GM19463 (cell line): ENCODE data around the gene ACAN.

Experiments
- ATAC-seq: cut with Tn5 transposase; IDR thresholded peaks from one replicate; pipeline ENCODE4 v1.9.1; 2021; ENCODE audit warnings: mild to moderate bottlenecking, moderate library complexity; ENCODE audit not compliant: unreplicated experiment

ACAN gene

DNA sequence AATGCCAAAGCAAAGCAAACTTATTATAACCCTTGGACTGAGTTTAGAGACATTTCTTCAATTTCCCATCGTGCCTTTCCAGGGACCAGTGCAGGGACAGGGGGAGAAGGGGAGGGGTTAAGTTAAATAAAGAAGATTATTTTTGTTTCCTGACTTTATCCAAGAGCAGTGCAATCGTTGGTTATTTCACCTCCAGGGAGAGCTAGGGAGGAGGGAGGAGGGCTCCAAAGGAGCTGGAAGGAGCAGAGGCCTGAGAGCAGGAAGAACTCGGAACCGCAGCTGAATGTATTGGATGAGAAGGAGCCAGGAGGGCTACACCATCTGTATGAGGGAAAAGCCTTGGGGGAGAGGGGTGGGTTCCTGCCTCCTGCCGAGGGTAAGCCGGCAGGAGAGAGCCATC lies 71.4 kb downstream of the ACAN start:
- ATAC-seq = no peak

DNA sequence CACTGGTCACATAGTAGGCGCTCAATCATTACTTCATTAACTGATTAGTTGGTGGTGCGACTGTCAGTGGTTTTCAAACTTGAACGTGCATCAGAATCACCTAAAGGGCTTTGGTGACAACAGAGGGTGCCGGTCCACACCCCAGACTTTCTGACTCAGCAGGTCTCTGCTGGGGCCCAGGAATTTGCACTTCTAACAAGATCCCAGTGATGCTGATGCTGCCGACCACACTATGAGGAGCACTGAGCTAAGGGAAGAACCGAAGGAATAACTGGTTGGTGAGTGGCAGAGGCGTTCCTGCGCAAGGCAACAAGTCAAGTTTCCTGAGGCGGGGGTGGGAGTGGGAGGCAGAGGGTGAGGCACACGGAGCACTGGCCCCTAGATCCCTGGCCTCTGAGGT lies 73.3 kb downstream of the ACAN start:
- ATAC-seq = no peak

DNA sequence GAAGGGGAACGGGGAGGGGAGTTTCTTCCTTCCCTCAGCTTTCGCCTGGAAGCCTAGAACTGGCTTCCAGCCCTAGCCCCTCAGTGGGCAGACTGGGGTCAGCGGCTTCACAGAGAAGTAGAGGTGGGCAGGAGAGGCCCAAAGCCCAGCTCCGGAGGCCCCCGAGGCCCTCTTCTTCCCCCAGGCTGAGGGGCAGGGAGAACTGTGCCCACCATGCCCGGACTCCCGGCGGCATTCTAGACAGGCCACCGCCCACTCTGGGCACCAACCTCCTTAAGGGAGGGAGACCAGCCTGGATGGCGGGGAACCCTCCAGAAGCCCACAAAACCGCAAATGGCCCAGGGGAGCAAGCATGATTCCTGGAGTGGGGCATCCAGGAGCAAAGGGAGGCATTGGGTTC lies 74.2 kb downstream of the ACAN start:
- ATAC-seq = no peak

DNA sequence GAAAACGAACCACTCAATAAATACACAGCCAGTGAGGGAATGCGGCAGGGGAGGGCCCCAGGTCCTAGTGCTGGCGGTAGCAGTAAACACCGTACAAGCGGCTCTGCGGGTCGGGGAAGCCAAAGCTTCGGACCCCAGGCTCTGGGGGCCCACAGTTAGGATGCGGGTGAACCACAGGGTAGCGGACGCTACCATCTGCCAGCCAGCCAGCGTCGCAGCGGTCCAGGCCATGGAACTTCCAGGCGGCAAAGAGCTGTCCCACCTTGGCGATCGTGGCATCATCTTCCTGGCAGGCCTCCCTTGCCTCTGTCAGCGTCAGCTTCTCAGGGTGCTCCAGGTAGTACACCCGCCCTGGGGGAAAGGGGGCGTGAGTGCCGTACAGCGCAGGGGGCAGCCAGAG lies 74.7 kb downstream of the ACAN start:
- no peak for ATAC-seq

DNA sequence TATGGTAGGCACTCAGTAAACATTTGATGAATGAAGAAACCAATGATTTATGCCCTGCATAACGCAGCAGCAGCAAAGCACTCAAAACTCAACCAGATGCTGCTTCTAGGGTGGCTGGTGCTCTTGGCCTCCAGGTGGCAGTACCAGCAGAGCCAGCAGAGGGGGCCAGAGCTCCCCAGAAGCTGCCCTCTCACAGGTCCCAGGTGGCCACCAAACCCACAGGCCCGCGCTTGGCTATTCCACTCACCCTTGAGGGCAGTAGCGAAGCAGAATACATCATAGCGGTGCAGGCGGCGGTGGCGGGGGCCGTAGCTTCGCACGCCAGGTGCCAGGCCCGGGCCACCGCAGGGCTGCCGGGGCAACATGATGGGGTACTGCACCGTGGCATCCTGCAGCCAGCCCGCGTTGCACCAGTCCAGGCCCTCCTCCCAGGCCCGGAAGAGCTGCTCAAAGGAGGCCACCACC lies 75.5 kb downstream of the ACAN start:
- ATAC-seq = no peak

DNA sequence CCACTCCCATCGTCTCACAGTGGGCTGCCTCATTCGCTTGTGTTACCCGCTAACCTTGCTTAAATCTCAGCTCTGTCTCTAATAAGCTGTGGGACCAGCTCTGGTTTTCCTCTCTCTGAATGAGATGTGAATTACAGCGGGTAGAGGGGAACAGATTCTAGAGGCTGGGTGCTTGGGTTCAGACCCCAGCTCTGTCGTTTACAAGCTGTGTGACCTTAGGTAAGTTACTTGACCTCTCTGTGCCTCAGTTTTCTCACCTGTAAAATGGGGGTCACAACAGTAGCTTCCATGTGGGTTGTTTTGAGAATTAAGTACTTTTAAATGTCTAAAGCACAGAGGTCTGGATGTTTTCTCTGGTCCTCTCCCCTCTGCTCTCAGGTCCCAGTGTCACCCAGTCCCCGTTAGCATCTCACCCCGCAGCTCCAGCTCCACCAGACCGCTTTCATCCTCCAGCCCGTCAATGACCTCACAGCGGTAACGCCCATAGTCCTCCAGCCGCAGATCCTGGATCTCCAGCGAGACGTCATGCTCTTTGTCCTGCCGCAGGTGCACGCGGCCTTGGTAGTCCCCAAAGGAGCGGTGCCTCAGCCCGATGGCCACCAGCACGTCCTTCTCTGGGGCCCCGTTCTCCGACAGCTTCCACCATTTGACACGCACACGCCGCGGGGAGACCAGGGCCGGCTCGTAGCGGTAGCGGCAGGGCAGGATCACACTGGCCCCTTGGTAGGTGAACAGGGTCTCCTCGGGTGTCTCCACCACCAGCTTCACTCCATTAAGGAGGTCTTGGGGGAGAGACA lies 77.9 kb downstream of the ACAN start:
- no peak for ATAC-seq

DNA sequence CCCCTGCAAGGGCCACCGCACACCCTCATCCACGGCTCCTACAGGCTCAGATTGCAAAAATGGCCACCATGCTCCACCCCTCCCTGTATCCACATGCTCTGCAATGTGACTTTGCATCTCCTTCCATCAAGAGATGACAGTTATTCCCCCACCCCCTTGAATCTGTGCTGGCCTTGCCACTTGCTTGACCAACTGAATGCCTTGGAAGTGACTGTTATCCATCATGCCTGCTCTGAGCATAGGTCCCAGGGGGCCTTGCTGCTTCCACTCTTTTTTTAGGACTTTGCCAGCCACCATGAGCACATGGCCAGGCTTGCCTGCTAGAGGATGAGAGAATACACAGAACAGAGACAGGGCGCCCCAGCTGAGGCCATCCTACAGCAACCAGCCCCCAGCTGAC lies 78.5 kb downstream of the ACAN start:
- ATAC-seq = no peak

DNA sequence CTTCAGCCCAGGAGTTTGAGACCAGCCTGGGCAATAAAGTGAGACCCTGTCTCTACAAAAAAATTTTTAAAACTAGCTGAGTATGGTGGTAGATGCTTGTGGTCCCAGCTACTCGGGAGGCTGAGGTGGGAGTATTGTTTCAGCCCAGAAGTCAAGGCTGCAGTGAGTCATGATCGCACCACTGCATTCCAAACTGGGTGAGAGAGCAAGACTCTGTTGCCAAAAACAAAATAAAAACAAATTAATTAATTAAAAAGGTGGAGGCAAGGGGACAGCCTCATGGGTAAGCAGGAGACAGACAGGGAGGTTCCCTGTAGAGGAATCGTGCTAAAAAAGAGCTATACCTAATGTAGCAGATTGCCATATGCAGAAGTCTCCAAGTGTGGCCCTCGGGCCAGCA lies 79.5 kb downstream of the ACAN start:
- no peak for ATAC-seq

DNA sequence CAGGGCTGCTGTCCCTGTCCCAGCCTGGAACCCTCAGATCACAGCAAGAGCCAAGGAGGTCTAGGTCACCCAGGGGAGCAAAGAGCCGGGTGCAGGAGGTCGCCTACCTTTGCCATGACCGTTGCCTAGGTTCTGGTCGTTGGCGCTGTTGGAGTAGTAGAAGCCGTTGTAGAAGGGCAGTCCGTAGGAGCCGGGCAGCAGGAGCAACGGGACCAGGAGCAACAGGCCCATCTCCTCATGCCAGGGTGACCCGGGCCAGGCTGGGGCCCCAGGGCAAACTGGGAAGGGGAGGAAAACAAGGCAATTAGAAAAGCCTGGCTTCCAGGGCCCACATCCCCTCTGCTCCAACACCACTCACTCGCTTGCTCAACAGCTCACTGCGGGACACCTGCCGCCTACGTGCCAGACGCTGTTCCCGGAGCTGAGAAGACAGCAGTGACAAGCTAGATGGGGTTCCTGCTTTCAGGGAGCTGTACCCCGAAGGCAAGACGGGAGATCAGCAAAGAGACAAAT lies 83.9 kb downstream of the ACAN start:
- no peak for ATAC-seq

DNA sequence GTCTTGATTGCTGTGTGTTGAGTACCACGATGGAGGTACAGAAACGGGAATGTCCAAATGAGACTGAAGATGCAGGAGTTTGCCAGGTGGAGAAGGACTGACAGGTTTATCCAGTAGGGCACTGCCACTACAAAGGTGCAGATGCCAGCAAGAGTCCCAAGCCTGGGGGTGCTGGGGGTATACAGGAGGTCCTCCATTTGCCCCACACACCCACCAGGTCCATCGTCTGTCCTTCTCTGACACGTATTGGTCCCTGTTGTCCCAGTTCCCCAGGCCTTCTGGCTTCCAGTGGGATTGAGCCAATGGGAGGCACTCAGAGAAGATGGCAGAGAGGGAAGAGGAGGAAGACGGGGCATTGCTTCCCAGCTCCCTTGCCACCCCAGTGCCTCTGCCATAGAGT lies 85.5 kb downstream of the ACAN start:
- no peak for ATAC-seq

DNA sequence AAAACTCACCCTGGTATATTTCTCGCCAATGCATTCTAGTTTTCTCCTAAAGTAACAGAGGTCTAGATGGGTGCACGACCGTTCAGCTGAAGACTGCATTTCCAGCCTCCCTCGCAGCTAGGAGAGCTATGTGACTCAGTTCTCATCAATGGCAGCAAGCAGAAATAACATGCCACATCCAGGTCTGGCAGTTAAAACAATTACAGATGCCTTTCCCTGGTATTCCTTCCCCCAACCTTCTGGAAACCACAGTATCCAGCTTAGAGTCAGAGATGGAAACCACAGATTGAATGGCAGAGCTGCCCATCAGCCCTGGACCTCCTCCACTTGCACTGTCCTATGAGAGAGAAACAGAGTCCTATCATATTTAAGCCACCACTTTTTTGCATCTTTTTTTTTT lies 87.3 kb downstream of the ACAN start:
- ATAC-seq = no peak

DNA sequence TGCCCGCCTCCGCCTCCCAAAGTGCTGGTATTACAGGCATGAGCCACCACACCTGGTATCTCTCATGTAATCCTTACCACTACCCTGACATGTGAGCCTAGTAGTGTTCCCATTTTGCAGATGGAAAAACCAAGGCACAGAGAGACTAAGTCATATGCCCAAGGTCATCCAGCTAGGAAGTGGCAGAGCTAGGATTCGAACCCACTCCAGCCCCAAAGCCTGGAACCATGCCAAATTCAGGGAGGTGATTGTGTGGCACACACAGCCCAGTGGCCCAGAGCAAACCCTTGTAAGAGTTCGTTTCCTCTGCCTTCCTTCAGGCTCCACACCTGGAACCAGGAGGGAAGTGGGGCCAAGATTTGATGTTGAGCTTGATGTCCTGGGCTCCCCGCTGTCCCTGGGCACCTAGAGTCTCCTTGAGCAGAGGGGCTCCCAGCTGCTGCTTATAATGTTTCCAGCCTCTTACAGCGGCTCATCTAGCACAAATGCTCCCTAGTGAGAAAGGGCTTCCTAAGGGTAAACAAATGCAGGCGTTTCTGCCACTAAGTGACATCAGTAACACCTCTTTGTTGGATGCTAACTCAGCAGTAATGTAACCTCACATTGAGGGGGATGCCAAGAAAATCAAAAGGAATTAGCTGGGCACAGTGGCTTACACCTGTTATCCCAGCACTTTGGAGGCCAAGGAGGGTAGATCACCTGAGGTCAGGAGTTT lies 88.5 kb downstream of the ACAN start:
- no peak for ATAC-seq

DNA sequence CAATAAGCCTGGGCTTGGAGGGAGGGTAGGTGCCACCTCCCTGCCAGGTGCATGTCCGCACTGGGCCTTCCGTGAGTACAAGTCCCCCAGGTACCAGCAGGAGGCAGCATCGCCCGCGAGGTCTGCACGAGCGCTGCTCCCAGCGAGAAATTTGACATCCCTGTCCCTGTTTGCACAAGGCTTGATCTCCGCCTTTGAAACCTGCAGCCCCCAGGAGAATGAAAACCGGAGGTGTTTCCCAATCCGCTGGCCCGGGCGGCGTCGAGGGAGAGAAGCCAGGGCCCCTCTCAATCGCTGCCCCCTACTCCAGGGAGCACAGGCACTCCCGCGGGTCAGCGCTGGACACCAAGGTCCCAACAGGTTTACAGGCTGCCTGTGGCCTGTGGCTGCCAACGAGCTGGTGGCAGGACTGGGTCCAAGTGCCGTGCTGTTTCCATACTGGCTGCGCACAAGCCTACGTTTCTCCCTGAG lies 91.1 kb downstream of the ACAN start:
- ATAC-seq = no peak

DNA sequence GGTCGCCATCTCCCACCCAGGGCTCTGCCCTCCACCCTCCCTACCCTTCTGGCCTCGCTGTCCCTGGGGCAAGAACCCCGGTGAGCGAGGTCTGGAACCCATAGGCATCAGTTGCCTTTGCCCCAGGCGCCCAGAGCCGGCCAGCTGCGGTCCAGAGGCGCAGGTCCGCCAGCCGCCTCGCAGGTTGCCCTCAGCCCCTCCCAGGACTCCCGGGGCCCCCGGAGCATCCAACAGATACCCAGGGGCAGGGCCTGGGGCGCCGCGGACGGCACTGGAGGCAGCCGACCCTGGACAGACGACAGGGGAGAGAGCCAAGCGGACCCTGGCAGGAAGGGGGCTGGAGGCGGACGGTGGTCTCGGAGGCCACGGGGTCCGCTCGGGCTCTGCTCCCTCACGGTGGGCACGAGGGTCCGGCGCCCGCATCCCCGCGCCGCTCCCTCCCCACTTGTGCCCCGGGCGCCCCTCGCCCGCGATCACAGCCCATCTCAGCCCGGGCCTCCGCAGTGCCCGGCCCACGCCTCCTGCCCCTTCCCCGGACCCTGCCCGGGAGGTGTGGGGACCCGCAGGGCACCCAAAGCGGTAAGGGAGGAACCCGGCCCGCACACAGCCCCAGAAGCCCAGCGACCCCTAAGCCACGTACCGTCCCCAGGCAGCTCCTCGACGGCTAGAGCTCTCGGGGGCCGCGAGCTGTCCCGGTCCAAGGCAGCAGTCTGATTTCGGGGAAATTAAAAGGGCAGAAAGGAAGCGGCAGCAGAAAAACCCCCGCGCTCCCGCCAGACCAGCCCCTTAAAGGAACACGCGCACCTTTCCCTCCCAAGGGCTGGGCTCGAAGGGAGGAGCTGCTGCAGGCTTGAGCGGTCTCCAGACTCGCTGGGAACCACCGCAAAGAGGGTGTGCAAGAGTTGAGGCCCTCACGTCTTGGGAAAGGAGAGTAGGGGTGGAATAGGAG lies 91.9 kb downstream of the ACAN start, which contains the start of gene HAPLN3:
Gene HAPLN3, minus strand, starts transcription at position 726 of the 949 bp plus-strand sequence. CDS start 8,246 bp downstream, outside the sequence.
- peak; percentile 63 for ATAC-seq

DNA sequence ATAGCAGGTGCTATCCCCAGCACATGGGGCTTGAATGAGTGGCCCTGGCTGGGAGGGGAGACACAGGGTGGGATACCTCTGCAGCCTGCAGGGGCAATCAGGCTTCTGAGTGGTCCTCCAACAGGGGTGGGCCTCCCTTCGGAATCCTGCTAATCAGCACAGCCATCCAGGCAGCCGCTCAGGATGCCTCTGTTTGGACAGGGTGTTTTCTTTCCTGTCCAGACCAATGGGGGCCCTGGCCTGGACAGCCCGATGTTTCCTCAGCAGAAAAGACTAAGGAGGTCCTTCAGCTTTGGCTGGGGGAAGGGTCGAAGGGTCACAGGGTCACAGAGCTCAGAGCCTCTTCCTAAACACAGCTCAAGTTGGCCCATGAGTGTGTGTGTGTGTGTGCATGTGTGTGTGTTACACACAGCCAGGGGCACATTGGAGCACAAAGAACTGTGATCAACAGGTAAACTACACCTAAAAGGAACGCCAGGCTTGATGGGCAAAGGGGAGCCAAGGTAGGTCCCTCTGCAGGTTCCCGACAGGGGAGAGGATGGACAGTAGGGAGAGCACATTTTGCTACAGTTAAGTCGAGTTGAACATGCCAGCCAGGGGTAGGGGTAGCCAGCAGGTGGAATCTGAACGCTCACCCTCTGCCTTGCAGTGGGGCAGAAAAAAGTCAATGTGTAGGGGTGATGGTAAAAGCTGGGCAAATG lies 93.2 kb downstream of the ACAN start:
- ATAC-seq = no peak

DNA sequence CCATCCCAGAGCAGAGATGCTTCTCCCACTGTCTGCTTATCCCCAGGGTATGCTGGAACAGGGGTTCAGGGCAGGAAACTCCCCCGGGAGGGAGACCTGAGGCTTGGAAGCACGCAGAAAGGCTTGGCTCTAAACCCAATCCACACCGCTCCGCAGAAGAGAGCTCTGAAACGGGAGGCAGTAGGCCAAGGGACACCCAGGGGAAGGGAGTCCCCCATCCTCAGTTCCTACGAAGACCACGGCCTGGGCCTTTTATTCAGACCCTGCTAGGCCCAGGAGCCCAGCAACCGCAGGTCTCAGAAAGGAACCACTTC lies 93.9 kb downstream of the ACAN start:
- no peak for ATAC-seq

DNA sequence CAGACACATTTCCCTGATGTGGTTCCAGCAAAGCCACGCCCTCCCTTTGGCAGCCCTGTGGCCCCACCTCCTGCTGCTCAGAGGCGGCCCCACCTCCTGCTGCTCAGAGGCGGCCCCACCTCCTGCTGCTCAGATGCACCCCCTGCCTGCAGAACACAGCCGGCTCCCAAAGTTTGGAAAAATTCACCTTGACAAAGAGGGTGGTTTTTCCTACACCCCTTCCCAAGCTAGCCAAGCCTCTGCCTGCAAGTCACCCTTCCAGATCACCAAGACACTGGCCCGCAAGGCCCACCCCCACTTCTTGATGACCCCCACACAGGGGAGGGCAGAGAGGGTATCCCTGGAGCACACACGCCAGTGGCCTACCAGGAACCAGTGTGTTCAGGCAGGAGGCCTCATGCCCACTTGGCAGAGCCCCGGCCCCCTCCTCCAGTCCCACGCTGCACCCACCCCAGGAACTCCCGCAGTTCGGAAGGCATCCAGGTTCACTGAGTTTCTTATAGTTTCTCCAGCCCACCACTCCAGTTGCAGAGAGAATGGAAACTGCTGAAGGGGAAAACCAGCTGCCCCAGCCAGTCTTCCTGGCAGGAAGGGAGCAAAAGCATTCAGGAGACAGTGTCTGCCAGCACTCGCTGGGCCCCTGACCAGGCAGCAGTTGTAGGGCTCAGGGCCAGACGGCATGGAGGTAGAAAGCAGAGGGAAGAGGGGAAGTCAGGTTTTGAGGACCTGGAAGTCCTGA lies 94.4 kb downstream of the ACAN start:
- no peak for ATAC-seq

DNA sequence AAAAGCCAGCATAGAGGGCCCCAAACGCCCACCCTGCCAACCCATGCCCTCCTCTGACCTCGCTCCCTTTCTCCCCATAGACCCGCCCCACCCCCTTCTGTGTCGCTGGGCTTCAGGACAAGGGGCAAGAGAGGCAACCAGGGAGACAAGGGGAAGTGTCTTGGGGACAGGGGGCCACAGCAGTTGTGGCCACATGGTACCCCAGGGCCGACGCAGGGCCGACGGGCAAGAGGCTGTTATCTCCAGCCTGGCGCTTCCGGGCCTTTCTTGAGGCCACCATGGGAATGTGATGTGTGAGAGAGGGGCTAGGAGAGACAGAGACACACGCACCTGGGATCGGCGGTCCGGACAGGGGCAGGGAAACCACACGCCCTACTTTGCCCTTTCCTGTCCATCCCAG lies 95.5 kb downstream of the ACAN start:
- no peak for ATAC-seq

DNA sequence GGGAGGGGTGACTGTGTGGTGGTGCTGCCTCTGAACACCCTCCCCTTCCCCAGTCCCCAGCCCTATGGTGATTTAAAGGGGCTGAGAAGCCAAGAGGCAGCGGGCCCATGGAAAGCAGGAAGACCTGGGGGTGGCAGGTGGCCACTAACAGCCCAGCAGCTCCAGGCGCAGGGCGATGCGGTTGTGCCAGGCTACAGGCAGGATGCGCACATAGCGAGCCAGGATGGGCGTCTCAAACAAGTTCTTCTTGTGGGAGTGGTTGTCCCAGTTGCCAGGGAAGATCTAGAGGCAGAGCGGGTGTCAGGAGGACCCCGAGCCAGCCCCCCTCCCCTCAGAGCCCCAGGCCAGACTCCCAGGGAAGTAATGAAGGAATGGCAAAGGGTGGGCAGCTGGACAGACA lies 96.0 kb downstream of the ACAN start:
- ATAC-seq = no peak
